ENCODE measurements around the gene UCK2.

UCK2 gene

GRCh38 chr1:165910764-165911421 lies 83.5 kb downstream of the UCK2 start:
- no peak overlapping the region for H3K4me3 ChIP-seq (ENCODE audit: low read depth, low read length)
- TF ChIP-seq, protein P1, sequence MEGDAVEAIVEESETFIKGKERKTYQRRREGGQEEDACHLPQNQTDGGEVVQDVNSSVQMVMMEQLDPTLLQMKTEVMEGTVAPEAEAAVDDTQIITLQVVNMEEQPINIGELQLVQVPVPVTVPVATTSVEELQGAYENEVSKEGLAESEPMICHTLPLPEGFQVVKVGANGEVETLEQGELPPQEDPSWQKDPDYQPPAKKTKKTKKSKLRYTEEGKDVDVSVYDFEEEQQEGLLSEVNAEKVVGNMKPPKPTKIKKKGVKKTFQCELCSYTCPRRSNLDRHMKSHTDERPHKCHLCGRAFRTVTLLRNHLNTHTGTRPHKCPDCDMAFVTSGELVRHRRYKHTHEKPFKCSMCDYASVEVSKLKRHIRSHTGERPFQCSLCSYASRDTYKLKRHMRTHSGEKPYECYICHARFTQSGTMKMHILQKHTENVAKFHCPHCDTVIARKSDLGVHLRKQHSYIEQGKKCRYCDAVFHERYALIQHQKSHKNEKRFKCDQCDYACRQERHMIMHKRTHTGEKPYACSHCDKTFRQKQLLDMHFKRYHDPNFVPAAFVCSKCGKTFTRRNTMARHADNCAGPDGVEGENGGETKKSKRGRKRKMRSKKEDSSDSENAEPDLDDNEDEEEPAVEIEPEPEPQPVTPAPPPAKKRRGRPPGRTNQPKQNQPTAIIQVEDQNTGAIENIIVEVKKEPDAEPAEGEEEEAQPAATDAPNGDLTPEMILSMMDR (IDR thresholded peaks at IDR 0.05; ENCODE audit: insufficient read depth, low read depth, low read length, missing control alignments) = no peak
- no peak for DNase-seq (ENCODE audit: low read depth)

- H3K4me3 ChIP-seq (ENCODE audit: low read depth, low read length) = no peak overlapping the region
- TF ChIP-seq, protein P1 (IDR thresholded peaks at IDR 0.05; ENCODE audit: insufficient read depth, low read depth, low read length, missing control alignments) = no peak
- no peak for DNase-seq (ENCODE audit: low read depth)
Observed at GRCh38 chr1:165911609-165912281, 84.3 kb downstream of the UCK2 start.

GRCh38 chr1:165912638-165913037 lies 85.2 kb downstream of the UCK2 start:
- no peak overlapping the region for H3K4me3 ChIP-seq (ENCODE audit: low read depth, low read length)
- no peak for DNase-seq (ENCODE audit: low read depth)
- TF ChIP-seq, protein P1 (IDR thresholded peaks at IDR 0.05; ENCODE audit: insufficient read depth, low read depth, low read length, missing control alignments) = no peak

DNA sequence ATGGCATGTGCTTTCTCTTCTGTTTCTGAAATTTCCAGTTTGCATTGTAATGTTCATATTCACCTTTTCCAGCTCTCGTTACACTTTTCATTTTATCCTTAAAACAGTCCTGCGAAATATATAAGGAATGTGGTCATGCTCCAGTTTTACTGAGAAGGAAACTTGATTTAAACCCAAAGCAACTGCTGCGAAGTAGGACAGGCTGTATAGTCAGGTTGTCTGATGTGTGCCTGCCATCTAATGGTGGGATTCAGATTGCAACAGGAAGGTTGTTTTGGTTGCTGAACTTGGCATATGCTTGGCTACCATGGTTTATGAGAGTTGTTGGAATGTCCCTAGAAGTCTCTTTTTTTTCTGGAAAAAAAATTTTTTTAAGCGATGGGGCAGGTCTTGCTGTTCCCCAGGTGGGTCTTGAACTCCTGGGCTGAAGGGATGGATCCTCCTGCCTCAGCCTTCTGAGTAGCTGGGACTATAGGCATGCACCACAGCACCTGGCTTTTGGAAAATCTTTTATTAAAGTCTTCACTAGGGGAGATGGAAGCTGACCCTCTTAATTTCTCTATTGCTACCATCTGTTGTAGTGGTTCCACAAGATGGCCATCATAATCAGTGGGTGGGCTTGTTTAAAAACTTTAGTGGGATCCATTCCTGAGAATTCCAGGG lies 86.9 kb downstream of the UCK2 start:
- DNase-seq (ENCODE audit: low read depth) = peak; percentile 81
- H3K4me3 ChIP-seq (ENCODE audit: low read depth, low read length) = no peak overlapping the region
- TF ChIP-seq, protein P1 (IDR thresholded peaks at IDR 0.05; ENCODE audit: insufficient read depth, low read depth, low read length, missing control alignments) = peak; percentile 84

DNA sequence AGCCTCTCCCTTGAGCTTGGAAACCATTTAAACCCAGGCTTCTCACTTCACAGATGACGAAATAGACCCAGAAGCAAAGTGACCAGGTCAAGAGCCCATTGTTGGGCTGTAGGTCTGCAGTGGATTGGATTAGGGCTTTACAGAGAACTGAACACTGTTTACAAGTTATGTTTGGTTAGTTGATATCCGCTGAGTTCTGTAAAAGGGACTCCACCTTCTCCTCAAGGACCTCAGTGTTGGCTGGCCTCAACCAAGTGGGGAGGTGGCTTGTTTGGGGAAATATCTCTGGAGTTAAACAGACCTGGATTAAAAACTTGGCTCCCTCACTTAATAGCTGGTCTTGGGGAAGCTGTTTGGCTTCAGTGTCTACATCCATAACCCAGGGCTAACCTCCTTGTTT lies 88.1 kb downstream of the UCK2 start:
- no peak overlapping the region for H3K4me3 ChIP-seq (ENCODE audit: low read depth, low read length)
- TF ChIP-seq, protein P1 (IDR thresholded peaks at IDR 0.05; ENCODE audit: insufficient read depth, low read depth, low read length, missing control alignments) = no peak
- no peak for DNase-seq (ENCODE audit: low read depth)

DNA sequence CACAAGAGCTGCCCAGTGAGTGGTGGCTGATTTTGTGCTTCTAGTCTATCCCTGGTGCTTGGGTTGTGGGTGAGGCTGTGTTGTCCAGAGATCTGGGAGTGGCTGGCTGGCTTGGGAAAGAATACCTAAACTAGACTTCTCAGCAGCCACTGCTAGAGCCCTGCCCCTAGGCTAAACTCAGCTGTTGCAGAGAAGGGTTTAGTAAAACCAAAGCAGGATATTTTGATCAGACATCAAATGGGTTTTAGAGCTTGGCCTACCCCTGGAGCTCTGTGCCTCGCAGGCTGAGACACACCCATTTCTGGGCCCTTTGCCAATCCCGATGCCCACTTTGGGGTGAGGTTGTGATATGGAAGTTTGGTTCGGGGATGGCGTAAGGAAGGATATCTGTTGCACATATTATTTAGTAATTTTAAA lies 88.5 kb downstream of the UCK2 start:
- TF ChIP-seq, protein P1 (IDR thresholded peaks at IDR 0.05; ENCODE audit: insufficient read depth, low read depth, low read length, missing control alignments) = no peak
- DNase-seq (ENCODE audit: low read depth) = no peak
- no peak overlapping the region for H3K4me3 ChIP-seq (ENCODE audit: low read depth, low read length)

All from GM12865 (cell line).